Aorta (tissue), 5 donors: ENCODE results near the gene TOM1L2. TPM values are rescaled to one million over a fixed set of nuclear protein-coding genes. Genes with fewer than 3 reads are reported as not detected.

Experiments
- ATAC-seq: fragments of 200-7000 bp; cut with Tn5 transposase; one replicate; pipeline ENCODE4 v1.9.1; 2022; ENCODE audit warnings: moderate library complexity; ENCODE audit not compliant: low FRiP score
- DNase-seq, 2 donors: peaks; one replicate each; pipeline ENCODE4 v3.0.0-alpha.2; 2020
- H3K27ac ChIP-seq, 2 donors: one replicate each; pipeline ENCODE4 v1.5.1; 2013; ENCODE audit warnings: low read length in 2 of 2, mild to moderate bottlenecking in 2 of 2, moderate library complexity in 2 of 2, control low read depth in 1 of 2, inconsistent platforms in 1 of 2, low read depth in 1 of 2
- H3K27me3 ChIP-seq, 2 donors: one replicate each; pipeline ENCODE4 v1.6.1; 2013; ENCODE audit warnings: control low read depth in 1 of 2, low read length in 1 of 2, mild to moderate bottlenecking in 1 of 2, moderate library complexity in 1 of 2; ENCODE audit not compliant: insufficient read depth in 2 of 2, control insufficient read depth in 1 of 2
- H3K36me3 ChIP-seq, 2 donors: one replicate each; pipeline ENCODE4 v1.6.1; 2013; ENCODE audit warnings: control low read depth in 1 of 2, low read length in 1 of 2, mild to moderate bottlenecking in 1 of 2; ENCODE audit not compliant: insufficient read depth in 2 of 2, control insufficient read depth in 1 of 2
- H3K4me1 ChIP-seq, 2 donors: one replicate each; pipeline ENCODE4 v1.6.1; 2013; ENCODE audit warnings: low read length in 2 of 2, control low read depth in 1 of 2, mild to moderate bottlenecking in 1 of 2, moderate library complexity in 1 of 2; ENCODE audit not compliant: insufficient read depth in 2 of 2, control insufficient read depth in 1 of 2
- H3K4me3 ChIP-seq, 2 donors: one replicate each; pipeline ENCODE4 v1.5.1; 2013; ENCODE audit warnings: low read length in 2 of 2, control low read depth in 1 of 2, mild to moderate bottlenecking in 1 of 2
- H3K9me3 ChIP-seq: one replicate; pipeline ENCODE4 v1.6.1; 2013; ENCODE audit warnings: mild to moderate bottlenecking, low read length; ENCODE audit not compliant: control insufficient read depth
- WGBS, 2 donors: extraction: QIAGEN DNeasy Blood & Tissue Kit; methylation state at CpG; one replicate each; pipeline ENCODE4 v1.1.7; 2013; 5-methylcytosine and 5-hydroxymethylcytosine counted together
- intact Hi-C, 2 donors: fragments of 100-400 bp; cut with DNase I; formaldehyde crosslinking; loops; one replicate each; pipeline versions ENCODE4 v1.14.2 to v1.15.0; 2022
- polyA plus RNA-seq, 2 donors: library from polyadenylated mRNA; stranded (reverse); fragments of 200-250 nt; gene quantifications; one replicate each; pipeline ENCODE4 v1.2.3, GENCODE V29; 2013
- total RNA-seq, 2 donors: library from RNA; stranded (reverse); fragmentation: NEBNext Ultra II Directional; extraction: Animal tissue kit (Norgen Biotek cat#: 25700); gene quantifications; one replicate each; pipeline ENCODE4 v1.2.1, GENCODE V29; 2021
- donor health status: healthy with polysubstance abuse.
- donor health status: Bipolar disorder and iron deficiency.
- donor health status: DM: no; HTN: no; CAD: no.
- donor health status: DM: no; HTN: no; CAD: no.
- donor health status: DM: yes; HTN: yes; CAD: no.

Gene TOM1L2
- total and polyA plus RNA-seq, 4 donors = 11.9 to 74.9 (median 54.8) TPM

GRCh38 chr17:17930674-17931073 lies 41.5 kb downstream of the TOM1L2 start:
- Histone ChIP-seq H3K4me3 (no peak overlapping the region), H3K36me3 (no peaks in the 10 kb centered on the region), H3K9me3 (no peaks in the 10 kb centered on the region), H3K4me1 (peaks cover 3 to 13% of the 10 kb centered on the region in 2 donors), H3K27ac (no peak overlapping the region), H3K27me3 (no peaks in the 10 kb centered on the region)
- no peak for ATAC-seq
- intact Hi-C loops = no loop called here
- DNase-seq = no peak

- intact Hi-C loops = loop anchor here in 1 of 2 donors (10.0 kb wide), 1 partner anchor 245 kb away; the partner anchor contains the start of gene RAI1
- no peak overlapping the region for H3K27ac ChIP-seq
- 9 to 13% methylated on average over 2 of the region's 2 CpGs for WGBS, 2 donors
Measured at GRCh38 chr17:17929655-17930380, 42.4 kb downstream of the TOM1L2 start.

DNA sequence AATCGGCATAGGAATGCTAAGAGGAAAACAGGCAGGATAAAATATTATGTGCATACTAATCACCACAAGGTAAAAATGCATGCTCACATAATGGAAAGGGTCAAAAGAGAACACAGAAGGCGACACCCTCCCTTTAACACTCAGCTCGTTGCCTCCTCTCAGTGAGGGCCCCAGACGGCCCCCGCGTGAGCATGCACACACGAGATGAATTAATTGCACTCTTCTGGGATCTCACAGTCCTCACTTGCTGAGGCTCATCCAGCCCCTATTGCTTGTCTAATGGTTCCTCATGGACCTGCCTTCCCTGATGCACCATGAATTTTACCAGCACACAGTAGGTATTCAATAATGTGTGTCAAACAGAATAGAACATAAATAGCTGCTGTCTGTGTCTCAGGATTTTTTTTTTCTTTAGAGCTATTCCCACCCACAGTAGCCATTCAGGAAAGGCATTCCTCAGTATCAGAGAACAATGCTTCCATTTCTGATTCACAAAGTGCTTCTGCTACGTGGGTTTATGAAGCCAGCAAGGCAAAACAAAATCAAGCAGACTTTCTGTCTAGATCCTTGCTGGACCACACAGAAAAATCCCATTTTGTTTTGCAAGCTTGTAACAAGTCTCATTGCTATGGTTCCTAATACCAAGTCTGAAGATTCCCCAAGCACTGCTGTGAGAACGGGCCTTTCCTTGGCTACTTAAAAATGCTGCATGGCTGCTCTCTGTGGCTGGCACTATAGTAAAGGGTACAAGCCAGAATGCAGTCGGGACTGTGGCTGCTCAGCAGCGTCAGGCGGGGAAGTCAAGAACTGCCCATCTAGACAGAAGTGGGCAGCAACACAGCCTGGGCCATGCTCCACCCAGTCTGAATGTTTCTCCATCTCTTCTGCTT lies 43.6 kb downstream of the TOM1L2 start:
- Histone ChIP-seq H3K9me3 (no peaks in the 10 kb centered on the region), H3K4me1 (peaks cover 3 to 13% of the 10 kb centered on the region in 2 donors), H3K36me3 (no peaks in the 10 kb centered on the region), H3K27ac (peak overlapping the region in 1 of 2 donors; percentile 34), H3K27me3 (no peaks in the 10 kb centered on the region), H3K4me3 (no peak overlapping the region)
- ATAC-seq (peak; percentile 73), DNase-seq (peak in 1 of 2 donors; percentile 53)
- intact Hi-C loops = loop anchor here in 1 of 2 donors (10.0 kb wide), 1 partner anchor 244 kb away; the partner anchor contains the start of gene RAI1
- WGBS, 2 donors = 44 to 47% methylated on average over 12 of the region's 12 CpGs

More at GRCh38 chr17:17929655-17930380, 42.4 kb downstream of the TOM1L2 start:
- Histone ChIP-seq H3K4me3 (no peak overlapping the region), H3K4me1 (peaks cover 3 to 13% of the 10 kb centered on the region in 2 donors), H3K9me3 (no peaks in the 10 kb centered on the region), H3K27me3 (no peaks in the 10 kb centered on the region), H3K36me3 (no peaks in the 10 kb centered on the region)
- DNase-seq = peak in 1 of 2 donors; percentile 14
- ATAC-seq = no peak

DNA sequence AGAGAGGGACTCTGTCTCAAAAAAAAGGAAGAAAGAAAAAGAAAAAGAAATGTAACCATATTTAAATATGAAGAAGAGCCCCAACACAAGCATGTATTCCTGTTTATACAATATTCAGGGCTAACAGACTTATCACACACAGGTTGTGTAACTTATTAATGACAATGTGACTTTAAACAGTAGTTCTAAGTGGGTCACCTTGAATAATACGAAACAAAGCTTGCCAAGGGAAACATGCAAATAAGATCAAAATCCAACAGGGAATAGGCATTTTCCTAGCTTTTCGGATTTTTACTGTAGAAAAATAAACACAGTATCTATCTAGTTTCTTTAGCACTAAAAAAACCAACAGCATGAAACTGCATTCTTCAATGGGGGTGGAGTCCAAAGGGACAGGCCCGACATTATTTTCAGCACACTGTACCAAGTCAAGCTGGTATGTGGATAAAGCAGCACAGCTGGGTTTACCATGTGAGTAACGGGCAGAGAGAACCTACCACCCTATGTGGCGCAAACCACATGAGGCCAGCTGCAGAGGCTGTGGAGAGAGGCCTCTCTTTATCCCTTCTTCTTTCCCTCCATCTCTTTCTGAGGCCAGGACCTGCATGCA lies 45.3 kb downstream of the TOM1L2 start:
- Histone ChIP-seq H3K4me3 (no peak overlapping the region), H3K9me3 (no peaks in the 10 kb centered on the region), H3K27me3 (no peaks in the 10 kb centered on the region), H3K4me1 (peaks cover 3 to 9% of the 10 kb centered on the region in 2 donors), H3K36me3 (no peaks in the 10 kb centered on the region), H3K27ac (no peak overlapping the region)
- intact Hi-C loops = loop anchor here in 1 of 2 donors (10.0 kb wide), 1 partner anchor 242 kb away; the partner anchor contains the start of gene RAI1
- ATAC-seq = no peak
- WGBS, 2 donors = 31 to 33% methylated on average over 5 of the region's 5 CpGs
- DNase-seq = no peak

DNA sequence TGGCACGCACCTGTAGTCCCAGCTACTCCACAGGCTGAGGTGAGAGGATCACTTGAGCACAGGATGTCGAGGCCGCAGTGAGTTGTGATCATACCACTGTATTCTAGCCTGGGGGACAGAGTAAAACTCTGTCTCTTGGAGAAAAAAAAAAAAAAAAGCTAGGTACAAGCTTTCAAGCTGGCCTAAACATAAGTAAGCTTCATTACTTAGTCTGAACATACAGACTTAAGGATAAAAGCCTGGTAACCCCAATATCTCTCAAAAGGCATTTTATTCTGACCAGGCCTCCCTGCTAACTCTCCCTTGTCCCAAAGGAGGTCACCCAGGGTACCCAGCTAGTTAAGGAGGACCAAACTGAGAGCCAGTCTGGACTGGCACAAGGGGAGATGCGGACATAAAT lies 46.2 kb downstream of the TOM1L2 start:
- DNase-seq (no peak), ATAC-seq (no peak)
- H3K27ac ChIP-seq = no peak overlapping the region
- H3K9me3 ChIP-seq = no peaks in the 10 kb centered on the region
- 83 to 92% methylated on average over 4 of the region's 4 CpGs for WGBS, 2 donors
- H3K27me3 ChIP-seq = no peaks in the 10 kb centered on the region
- intact Hi-C loops = loop anchor here in 1 of 2 donors (10.0 kb wide), 1 partner anchor 241 kb away; the partner anchor contains the start of gene RAI1
- no peak overlapping the region for H3K4me3 ChIP-seq
- peaks cover 3 to 7% of the 10 kb centered on the region in 2 donors for H3K4me1 ChIP-seq
- no peaks in the 10 kb centered on the region for H3K36me3 ChIP-seq

DNA sequence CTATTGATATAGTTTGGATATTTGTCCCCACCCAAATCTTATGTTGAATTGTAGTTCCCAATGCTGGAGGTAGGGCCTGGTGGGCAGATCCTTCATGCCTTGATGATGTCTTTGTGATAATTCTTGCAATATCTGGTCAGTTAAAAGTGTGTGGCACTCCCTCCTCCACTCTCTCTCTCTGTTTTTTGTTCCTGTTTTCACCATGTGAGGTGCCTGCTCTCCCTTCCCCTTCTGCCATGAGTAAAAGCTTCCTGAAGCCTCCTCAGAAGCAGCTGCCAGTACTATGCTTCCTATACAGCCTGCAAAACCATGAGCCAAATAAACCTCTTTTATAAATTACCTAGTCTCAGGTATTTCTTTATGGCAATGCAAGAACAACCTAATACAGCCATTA lies 47.3 kb downstream of the TOM1L2 start:
- intact Hi-C loops = loop anchor here (5.0 to 10.0 kb wide), 3 partner anchors 48 to 240 kb away; partner anchors contain the start of gene RAI1 (in 1 of the 2)
- Histone ChIP-seq H3K4me1 (peaks cover 3 to 4% of the 10 kb centered on the region in 2 donors), H3K4me3 (no peak overlapping the region)

GRCh38 chr17:17924131-17924856 lies 47.9 kb downstream of the TOM1L2 start:
- Histone ChIP-seq H3K27me3 (no peaks in the 10 kb centered on the region), H3K27ac (no peak overlapping the region), H3K4me3 (no peak overlapping the region), H3K36me3 (no peaks in the 10 kb centered on the region), H3K4me1 (peaks cover 2 to 3% of the 10 kb centered on the region in 2 donors), H3K9me3 (no peaks in the 10 kb centered on the region)
- DNase-seq (no peak), ATAC-seq (no peak)
- intact Hi-C loops = loop anchor here (5.0 to 10.0 kb wide), 3 partner anchors 47 to 239 kb away; partner anchors contain the start of gene RAI1 (in 1 of the 2)
- WGBS, 2 donors = 95 to 96% methylated on average over 5 of the region's 5 CpGs

More for the DNA sequence above, 47.3 kb downstream of the TOM1L2 start:
- no peaks in the 10 kb centered on the region for H3K9me3 ChIP-seq
- ATAC-seq (no peak), DNase-seq (no peak)
- no peaks in the 10 kb centered on the region for H3K36me3 ChIP-seq
- H3K27me3 ChIP-seq = no peaks in the 10 kb centered on the region
- no peak overlapping the region for H3K27ac ChIP-seq
